ENCODE measurements around the gene PCDH9. TPM values are rescaled to one million over a fixed set of nuclear protein-coding genes. Genes with fewer than 3 reads are reported as not detected.

PCDH9 gene
- total and polyA plus RNA-seq, 8 donors, result 2.0 to 11.6 (median 3.1) TPM

GRCh38 chr13:66273011-66273410, 957.1 kb downstream of the PCDH9 start:
- Histone ChIP-seq H3K36me3 (no peaks in the 10 kb centered on the region), H3K9me3 (peaks cover 0 to 19% of the 10 kb centered on the region in 2 donors), H3K4me3 (no peak overlapping the region), H3K27me3 (no peaks in the 10 kb centered on the region), H3K27ac (no peak overlapping the region), H3K4me1 (no peaks in the 10 kb centered on the region)
- DNase-seq, result no peak
- no peak for TF ChIP-seq CTCF (IDR thresholded peaks at IDR 0.05)
- intact Hi-C loops (cut with DNase I), result no loop called here
- no peak for ATAC-seq

- Histone ChIP-seq H3K36me3 (no peaks in the 10 kb centered on the region), H3K27me3 (no peaks in the 10 kb centered on the region), H3K27ac (no peak overlapping the region), H3K9me3 (peaks cover 0 to 6% of the 10 kb centered on the region in 2 donors), H3K4me1 (no peaks in the 10 kb centered on the region), H3K4me3 (no peak overlapping the region)
- intact Hi-C loops (cut with DNase I), result no loop called here
- no peak for TF ChIP-seq CTCF (IDR thresholded peaks at IDR 0.05)
- DNase-seq (no peak), ATAC-seq (no peak)
These were observed 963.4 kb downstream of the PCDH9 start for GRCh38 chr13:66266761-66267160.

DNA sequence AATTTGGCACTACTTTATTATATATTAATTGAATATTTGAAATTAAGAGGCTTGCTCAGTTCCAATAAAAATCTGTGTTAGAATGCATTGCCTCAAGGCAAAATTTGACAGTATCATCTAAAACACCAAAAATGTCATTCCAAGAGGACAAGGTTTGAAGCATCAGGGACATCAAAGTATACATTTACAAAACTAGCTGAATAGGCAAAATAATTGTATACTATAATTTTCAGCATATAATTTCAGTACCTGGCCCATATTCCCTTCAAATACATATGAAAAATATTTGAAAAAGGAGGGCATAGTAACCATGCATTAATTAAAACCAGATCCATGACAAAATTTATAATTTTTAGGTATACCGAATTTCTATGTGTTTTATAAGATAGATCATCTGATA, 963.8 kb downstream of the PCDH9 start:
- TF ChIP-seq CTCF (IDR thresholded peaks at IDR 0.05), result no peak
- Histone ChIP-seq H3K9me3 (peaks cover 0 to 6% of the 10 kb centered on the region in 2 donors), H3K27me3 (no peaks in the 10 kb centered on the region), H3K36me3 (no peaks in the 10 kb centered on the region), H3K4me1 (no peaks in the 10 kb centered on the region), H3K27ac (no peak overlapping the region), H3K4me3 (no peak overlapping the region)
- ATAC-seq, result no peak
- DNase-seq, result no peak
- intact Hi-C loops (cut with DNase I), result no loop called here

DNA sequence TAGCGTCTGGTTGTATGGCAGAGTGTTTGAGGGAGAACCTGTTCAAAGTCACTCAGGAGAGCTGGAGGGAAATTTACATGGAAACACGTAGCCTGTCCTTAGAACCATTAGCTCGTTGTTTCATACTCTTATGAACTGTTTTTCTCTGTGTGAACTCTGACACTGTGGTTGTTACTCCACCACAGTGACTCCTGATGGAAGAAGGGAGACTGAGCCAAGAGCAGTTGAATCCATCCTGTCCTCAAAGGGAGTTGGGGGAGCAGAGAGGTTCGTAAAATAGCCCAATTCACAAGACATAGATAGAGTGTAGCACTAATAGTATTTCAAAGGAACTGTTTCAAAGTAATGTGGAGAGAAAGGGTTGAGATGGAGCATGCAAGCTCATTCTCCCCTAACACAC, 964.8 kb downstream of the PCDH9 start:
- no peak overlapping the region for H3K27ac ChIP-seq
- ATAC-seq (no peak), DNase-seq (no peak)
- no peak overlapping the region for H3K4me3 ChIP-seq
- no peaks in the 10 kb centered on the region for H3K36me3 ChIP-seq
- intact Hi-C loops (cut with DNase I), result no loop called here
- peaks cover 0 to 6% of the 10 kb centered on the region in 2 donors for H3K9me3 ChIP-seq
- no peak for TF ChIP-seq CTCF (IDR thresholded peaks at IDR 0.05)
- no peaks in the 10 kb centered on the region for H3K4me1 ChIP-seq
- H3K27me3 ChIP-seq, result no peaks in the 10 kb centered on the region

DNA sequence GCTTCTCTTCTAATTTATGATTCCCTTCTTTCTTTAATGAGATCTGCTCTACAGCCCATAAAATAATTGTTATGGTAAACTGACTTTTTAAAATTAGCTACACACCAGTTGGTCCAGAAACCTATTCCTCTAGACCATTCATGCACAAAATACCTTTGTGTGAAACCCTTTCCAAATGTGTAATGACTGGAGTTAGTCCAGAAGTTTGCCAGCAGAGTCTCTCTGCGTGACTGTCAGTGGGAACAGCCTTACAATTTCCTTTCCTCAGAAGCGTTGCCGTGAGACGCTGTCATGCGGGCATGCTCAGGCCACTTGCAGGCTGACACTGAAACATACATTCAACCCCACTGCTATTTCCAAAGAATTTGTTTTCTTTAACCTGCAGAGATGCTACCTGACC, 965.2 kb downstream of the PCDH9 start:
- no peak for DNase-seq
- intact Hi-C loops (cut with DNase I), result no loop called here

More for the DNA sequence above, 965.2 kb downstream of the PCDH9 start:
- no peak overlapping the region for H3K27ac ChIP-seq
- H3K27me3 ChIP-seq, result no peaks in the 10 kb centered on the region
- H3K9me3 ChIP-seq, result peaks cover 0 to 9% of the 10 kb centered on the region in 2 donors
- ATAC-seq, result no peak
- no peak overlapping the region for H3K4me3 ChIP-seq
- no peak for TF ChIP-seq CTCF (IDR thresholded peaks at IDR 0.05)
- no peaks in the 10 kb centered on the region for H3K36me3 ChIP-seq
- no peaks in the 10 kb centered on the region for H3K4me1 ChIP-seq

All from left lung (tissue), 10 donors.